Measurements from ENCODE around the gene POU6F2. TPM values are rescaled to one million over a fixed set of nuclear protein-coding genes. Genes with fewer than 3 reads are reported as not detected.
A peak's percentile ranks its signal among the peaks of the same experiment; 100 is the strongest.

POU6F2 gene
- total and polyA plus RNA-seq, 2 experiments from 2014 or later: 7.2 to 7.3 TPM

GRCh38 chr7:39130274-39130673 is 152.6 kb downstream of the POU6F2 start (continued):
- no peak for TF ChIP-seq ETS1 (IDR thresholded peaks at IDR 0.05)

- Histone ChIP-seq H4K20me1 (replicated peaks; ENCODE audit: insufficient read depth) (no peaks in the 10 kb centered on the region), H3K27me3 (ENCODE audit: insufficient read depth) (no peaks in the 10 kb centered on the region), H3K4me1 (ENCODE audit: insufficient read depth) (0 out of 2 replicates have a peak, but pooled peaks cover 4% of the 10 kb centered on the region), H3F3A (replicated peaks; ENCODE audit: low read depth) (no peaks in the 10 kb centered on the region), H3K9me2 (ENCODE audit: insufficient read depth) (no peaks in the 10 kb centered on the region), H3K27ac (ENCODE audit: low read depth) (no peak overlapping the region), H2AFZ (no peak overlapping the region), H3K4me3 (no peak overlapping the region), H3K4me2 (no peak overlapping the region), H3K79me2 (replicated peaks; ENCODE audit: insufficient read depth) (no peaks in the 10 kb centered on the region), H3K36me3 (ENCODE audit: insufficient read depth) (no peaks in the 10 kb centered on the region)
- Mint-ChIP-seq H3K27me3 (ENCODE audit: insufficient read depth, low read depth, poor library complexity) (peaks cover 5% of the 10 kb centered on the region), H3K4me1 (peaks cover 11% of the 10 kb centered on the region; the same call in 2 of the 3 replicates), H3K4me3 (no peak overlapping the region), H3K27ac (no peak overlapping the region), H3K9me3 (no peaks in the 10 kb centered on the region), H3K36me3 (ENCODE audit: low read depth) (no peaks in the 10 kb centered on the region)
- ATAC-seq (peak; percentile 53), DNase-seq (ENCODE audit: low spot score) (peak; percentile 22)
- TF ChIP-seq POLR2AphosphoS5 (IDR thresholded peaks at IDR 0.05; ENCODE audit: low read depth): no peak
- no peak for TF ChIP-seq CTCF (conservative IDR thresholded peaks at IDR 0.05; ENCODE audit: low read depth in 2 of 2)
- TF ChIP-seq ZNF462 (CRISPR knock-in tag; IDR thresholded peaks at IDR 0.05): no peak
- no peak for TF ChIP-seq EZH2phosphoT487 (IDR thresholded peaks at IDR 0.05; ENCODE audit: unreplicated experiment)
- TF ChIP-seq EZH2 (IDR thresholded peaks at IDR 0.05; ENCODE audit: low read depth, unreplicated experiment): no peak
- TF ChIP-seq CREB1 (CRISPR knock-in tag; IDR thresholded peaks at IDR 0.05; ENCODE audit: low read depth): no peak
- TF ChIP-seq REST (IDR thresholded peaks at IDR 0.05; ENCODE audit: unreplicated experiment): no peak
- no peak for TF ChIP-seq ETS1 (IDR thresholded peaks at IDR 0.05)
- no peak for TF ChIP-seq STAT1 (IDR thresholded peaks at IDR 0.05; ENCODE audit: unreplicated experiment)
- TF ChIP-seq ZNF331 (CRISPR knock-in tag; IDR thresholded peaks at IDR 0.05; ENCODE audit: low read depth): no peak
Measured at GRCh38 chr7:39130857-39131526, 153.3 kb downstream of the POU6F2 start.

Data from GM23338 (cell line).